Mononuclear cell (primary cell): ENCODE results near the gene CTNNA1. TPM values are rescaled to one million over a fixed set of nuclear protein-coding genes. Genes with fewer than 3 reads are reported as not detected.
"Not testable (repeated sequence)": the region's sequence is repeated elsewhere in the genome, so short reads cannot be mapped to it uniquely, and the experiment has no call there.

ENCODE experiments used
- H3K27me3 ChIP-seq: 2 replicates; pipeline ENCODE4 v1.6.0; 2011; ENCODE audit warnings: low read length, control low read depth; ENCODE audit not compliant: insufficient read depth
- H3K4me1 ChIP-seq: 2 replicates; pipeline ENCODE4 v1.5.1; 2011; ENCODE audit warnings: mild to moderate bottlenecking, low read length, control low read depth; ENCODE audit not compliant: insufficient read depth
- H3K4me3 ChIP-seq: 2 replicates; pipeline ENCODE4 v1.5.1; 2011; ENCODE audit warnings: mild to moderate bottlenecking, low read length, moderate library complexity
- H3K9me3 ChIP-seq: 2 replicates; pipeline ENCODE4 v1.5.1; 2011; ENCODE audit warnings: low read depth, mild to moderate bottlenecking, control low read depth, low read length
- total RNA-seq: library from RNA; depleted of rRNA; stranded (reverse); fragments of >200 nt; gene quantifications from one replicate; pipeline ENCODE4 v1.2.3, GENCODE V29; 2012

The CTNNA1 gene
- 67.2 TPM for total RNA-seq

DNA sequence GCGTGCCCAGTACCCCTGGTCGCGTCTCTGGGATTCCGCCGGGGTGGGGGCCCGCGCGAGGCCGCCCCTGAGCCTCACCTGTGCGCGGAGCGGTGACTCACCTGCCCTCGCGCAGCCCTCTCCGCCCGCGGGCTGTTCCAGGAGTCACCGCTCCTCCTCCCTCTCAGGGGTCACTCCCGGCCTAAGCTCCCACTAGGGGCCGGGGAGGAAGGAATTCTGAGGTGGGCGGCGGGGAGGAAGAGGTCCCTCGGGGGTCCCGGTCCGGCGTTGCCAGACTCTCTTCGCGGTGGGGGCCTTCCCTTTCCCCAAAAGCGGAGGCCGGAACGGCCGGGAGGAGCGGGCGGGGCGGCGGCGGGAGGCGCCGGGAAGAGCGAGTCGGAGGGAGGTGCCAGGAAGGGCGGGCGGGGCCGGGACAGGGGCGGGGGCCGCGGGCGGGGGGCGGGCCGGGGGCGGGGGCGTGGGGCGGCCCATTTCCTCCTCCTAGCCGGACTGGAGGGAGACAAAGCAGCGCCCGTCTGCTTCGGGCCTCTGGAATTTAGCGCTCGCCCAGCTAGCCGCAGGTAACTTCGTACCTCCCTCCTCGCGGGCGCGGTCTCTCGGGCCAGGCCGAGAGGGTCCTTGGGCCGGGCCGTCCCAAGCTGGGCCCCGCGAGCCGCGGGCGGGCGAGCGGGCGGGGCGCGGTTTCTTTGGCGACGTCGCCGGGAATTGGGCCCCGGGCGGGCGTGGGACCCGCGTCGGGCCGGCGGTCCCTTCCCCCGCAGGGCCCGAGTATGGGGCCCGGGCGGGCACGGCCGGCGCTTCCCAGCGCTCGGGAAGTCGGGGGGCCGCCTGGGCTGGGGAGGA is at the start of gene CTNNA1:
CTNNA1 (plus strand) TSS at position 475 of the 843 bp plus-strand sequence. CDS start 28,500 bp downstream, outside the sequence.
- H3K4me1 ChIP-seq: peaks cover 18% of the 10 kb centered on the region
- H3K9me3 ChIP-seq: no peaks in the 10 kb centered on the region
- H3K4me3 ChIP-seq: peak within 1 kb of the TSS; percentile 72
- peaks cover 4% of the 10 kb centered on the region for H3K27me3 ChIP-seq

DNA sequence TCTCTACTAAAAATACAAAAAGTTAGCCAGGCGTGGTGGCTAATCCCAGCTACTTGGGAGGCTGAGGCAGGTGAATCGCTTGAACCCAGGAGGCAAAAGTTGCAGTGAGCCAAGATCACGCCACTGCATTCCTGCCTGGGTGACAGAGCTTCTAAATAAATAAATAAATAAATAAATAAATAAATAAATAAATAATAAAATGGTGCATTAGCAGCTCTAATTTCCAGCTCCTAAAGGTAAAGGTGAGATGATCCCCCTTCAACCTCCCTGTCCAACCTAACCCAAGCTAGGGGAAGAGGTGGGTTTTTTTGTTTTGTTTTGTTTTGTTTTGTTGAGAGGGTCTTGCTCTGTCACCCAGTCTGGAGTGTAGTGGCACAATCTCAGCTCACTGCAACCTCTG is 49.4 kb upstream of the CTNNA1 start:
- H3K4me3 ChIP-seq, H3K9me3 ChIP-seq, H3K4me1 ChIP-seq: not testable (repeated sequence)
- H3K27me3 ChIP-seq: peaks cover 12% of the 10 kb centered on the region

DNA sequence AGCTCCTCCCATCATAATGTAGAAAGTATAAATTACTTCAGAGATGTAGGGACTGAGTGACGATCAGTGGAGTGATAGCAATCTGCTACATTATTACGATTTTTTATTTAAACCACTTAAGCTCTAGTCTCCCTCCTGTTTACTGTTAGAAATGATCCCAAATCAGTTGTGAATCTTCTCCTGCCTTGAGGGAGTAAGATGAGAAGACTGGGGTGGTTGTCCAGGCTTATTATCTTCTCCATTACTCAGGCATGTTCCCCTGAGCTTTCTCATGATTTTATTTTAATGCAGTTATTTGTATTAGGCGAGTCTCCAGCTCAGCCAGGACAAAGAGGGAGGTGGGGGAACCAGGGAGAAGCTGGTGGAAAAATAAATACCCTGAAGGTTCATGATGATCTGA is 48.2 kb upstream of the CTNNA1 start:
- Histone ChIP-seq H3K27me3 (peaks cover 12% of the 10 kb centered on the region), H3K4me1 (no peaks in the 10 kb centered on the region), H3K4me3 (no peak overlapping the region), H3K9me3 (no peaks in the 10 kb centered on the region)

DNA sequence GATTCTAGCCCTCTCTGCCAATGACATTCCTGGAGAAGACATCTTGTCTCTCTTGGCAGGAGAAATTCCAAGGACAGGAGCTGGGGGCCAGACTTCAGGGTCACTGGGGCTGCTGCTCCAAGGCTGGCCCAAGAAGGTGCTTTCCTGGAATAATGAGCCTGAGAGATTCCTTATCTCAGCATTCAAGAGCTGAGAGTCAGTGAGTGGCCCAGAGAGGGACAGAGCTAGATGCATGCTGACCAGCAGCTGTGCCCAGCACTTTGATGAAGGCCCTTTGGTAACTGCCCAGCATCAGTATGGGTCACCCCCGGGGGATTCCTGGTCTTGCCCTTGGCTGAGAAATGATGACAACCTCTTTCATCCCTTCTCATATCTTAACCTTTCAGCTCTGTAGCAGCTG is 47.7 kb upstream of the CTNNA1 start:
- Histone ChIP-seq H3K4me3 (no peak overlapping the region), H3K9me3 (no peaks in the 10 kb centered on the region), H3K4me1 (no peaks in the 10 kb centered on the region)

GRCh38 chr5:138706655-138707480 is 46.4 kb upstream of the CTNNA1 start:
- Histone ChIP-seq H3K9me3 (no peaks in the 10 kb centered on the region), H3K27me3 (peaks cover 7% of the 10 kb centered on the region)

More for the DNA sequence above, 47.7 kb upstream of the CTNNA1 start:
- peaks cover 12% of the 10 kb centered on the region for H3K27me3 ChIP-seq

DNA sequence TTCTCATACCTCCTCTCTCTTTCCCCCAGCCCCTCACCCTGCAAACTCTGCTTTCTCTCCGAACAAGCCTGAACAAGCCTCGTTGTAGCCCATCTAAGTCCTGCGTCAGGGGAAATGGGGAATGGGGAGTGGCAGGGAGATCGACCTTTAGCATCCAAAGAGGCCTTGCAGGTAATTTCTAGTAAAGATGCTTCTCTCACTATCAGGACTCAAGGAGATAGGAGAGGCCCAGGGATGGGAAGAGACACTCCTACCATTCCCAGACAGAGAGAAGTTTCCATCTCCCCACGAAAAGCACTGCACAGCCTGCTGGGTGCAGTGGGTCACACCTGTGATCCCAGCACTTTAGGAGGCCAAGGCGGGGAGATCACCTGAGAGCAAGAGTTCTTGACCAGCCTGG is 44.4 kb upstream of the CTNNA1 start:
- Histone ChIP-seq H3K4me3 (no peak overlapping the region), H3K27me3 (peaks cover 3% of the 10 kb centered on the region), H3K4me1 (no peaks in the 10 kb centered on the region), H3K9me3 (no peaks in the 10 kb centered on the region)

More at GRCh38 chr5:138706655-138707480, 46.4 kb upstream of the CTNNA1 start:
- H3K4me1 ChIP-seq: no peaks in the 10 kb centered on the region
- H3K4me3 ChIP-seq: no peak overlapping the region

- H3K9me3 ChIP-seq: no peaks in the 10 kb centered on the region
- peaks cover 3% of the 10 kb centered on the region for H3K27me3 ChIP-seq
- H3K4me3 ChIP-seq: no peak overlapping the region
- H3K4me1 ChIP-seq: no peaks in the 10 kb centered on the region
Observed at GRCh38 chr5:138709202-138709601, 44.0 kb upstream of the CTNNA1 start.

DNA sequence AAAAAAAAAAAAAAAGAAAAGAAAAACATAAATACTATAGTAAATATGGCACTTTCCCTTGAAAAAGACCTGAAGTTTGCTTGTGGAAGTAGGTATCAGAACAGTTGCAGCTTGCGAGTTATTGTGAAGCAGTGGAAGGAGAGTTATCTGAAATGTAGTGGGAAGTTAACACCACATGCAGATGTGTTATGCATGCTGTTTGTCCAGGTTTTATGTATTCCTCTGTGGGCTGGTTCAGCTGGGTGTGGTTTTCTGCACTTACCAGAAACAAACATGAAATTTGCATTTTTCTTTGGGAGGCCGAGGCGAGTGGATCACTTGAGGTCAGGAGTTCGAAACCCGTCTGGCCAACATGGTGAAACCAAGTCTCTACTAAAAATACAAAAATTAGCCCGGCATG is 42.1 kb upstream of the CTNNA1 start:
- no peak overlapping the region for H3K4me3 ChIP-seq
- no peaks in the 10 kb centered on the region for H3K4me1 ChIP-seq
- peaks cover 3% of the 10 kb centered on the region for H3K27me3 ChIP-seq
- H3K9me3 ChIP-seq: no peaks in the 10 kb centered on the region

DNA sequence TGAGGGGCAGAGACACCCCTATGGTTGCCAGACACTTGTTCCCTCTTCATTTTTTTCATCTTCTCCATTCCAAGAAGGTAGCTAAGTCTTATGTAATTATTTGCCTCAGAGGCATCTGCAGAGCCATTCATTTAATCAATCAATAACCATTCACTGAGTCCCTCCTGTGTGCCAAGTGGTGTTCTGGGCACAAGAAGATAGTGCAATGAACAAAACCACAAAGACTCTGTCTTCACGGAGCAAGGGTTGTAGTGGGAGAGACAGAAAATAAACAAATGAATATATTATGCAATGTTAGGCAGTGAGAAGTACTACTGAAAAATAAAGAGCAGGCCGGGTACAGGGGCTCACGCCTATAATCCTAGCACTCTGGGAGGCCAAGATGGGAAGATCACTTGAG is 41.4 kb upstream of the CTNNA1 start:
- H3K4me3 ChIP-seq: no peak overlapping the region
- no peaks in the 10 kb centered on the region for H3K27me3 ChIP-seq
- H3K9me3 ChIP-seq: no peaks in the 10 kb centered on the region
- no peaks in the 10 kb centered on the region for H3K4me1 ChIP-seq

GRCh38 chr5:138712324-138712723 is 40.9 kb upstream of the CTNNA1 start:
- no peaks in the 10 kb centered on the region for H3K4me1 ChIP-seq
- no peak overlapping the region for H3K4me3 ChIP-seq
- no peaks in the 10 kb centered on the region for H3K27me3 ChIP-seq
- H3K9me3 ChIP-seq: no peaks in the 10 kb centered on the region

DNA sequence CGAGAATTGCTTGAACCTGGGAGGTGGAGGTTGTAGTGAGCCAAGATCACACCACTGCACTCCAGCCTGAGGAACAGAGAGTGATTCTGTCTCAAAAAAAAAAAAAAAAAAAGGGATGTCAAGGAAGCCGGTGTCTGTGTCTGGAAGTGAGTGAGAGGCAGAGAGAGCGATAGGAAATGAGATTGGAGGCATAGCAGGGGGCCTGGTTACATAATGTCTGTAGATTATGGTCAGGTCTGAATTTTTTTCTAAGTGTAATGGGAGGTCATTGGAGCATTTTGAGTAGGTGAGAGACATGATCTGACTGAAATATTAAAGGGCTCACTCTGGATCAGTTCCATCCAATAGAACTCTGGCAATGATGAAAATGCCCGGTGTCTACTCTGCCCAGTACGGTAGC is 40.4 kb upstream of the CTNNA1 start:
- Histone ChIP-seq H3K4me3 (no peak overlapping the region), H3K4me1 (no peaks in the 10 kb centered on the region), H3K27me3 (no peaks in the 10 kb centered on the region), H3K9me3 (no peaks in the 10 kb centered on the region)

DNA sequence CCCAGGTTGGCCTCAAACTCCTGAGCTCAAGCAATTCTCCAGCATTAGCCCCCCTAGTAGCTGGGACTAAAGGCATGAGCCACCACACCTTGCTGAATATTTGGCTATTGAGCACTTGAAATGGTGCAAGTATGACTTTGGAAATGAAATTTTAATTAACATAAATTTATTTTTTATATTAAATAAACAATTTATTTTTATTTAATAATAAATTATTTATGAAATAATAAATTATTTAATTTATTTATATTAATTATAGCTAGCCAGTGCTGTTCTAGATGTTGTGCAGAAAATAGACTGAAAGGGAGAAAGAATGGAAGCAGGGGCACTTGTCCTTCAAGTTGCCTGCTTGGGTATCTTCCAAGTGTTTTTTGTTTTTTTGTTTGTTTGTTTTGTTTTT is 40.0 kb upstream of the CTNNA1 start:
- no peaks in the 10 kb centered on the region for H3K4me1 ChIP-seq
- no peak overlapping the region for H3K4me3 ChIP-seq
- no peaks in the 10 kb centered on the region for H3K9me3 ChIP-seq
- H3K27me3 ChIP-seq: no peaks in the 10 kb centered on the region

- Histone ChIP-seq H3K9me3 (no peaks in the 10 kb centered on the region), H3K4me3 (no peak overlapping the region), H3K27me3 (no peaks in the 10 kb centered on the region), H3K4me1 (no peaks in the 10 kb centered on the region)
Observed at GRCh38 chr5:138714694-138715093, 38.5 kb upstream of the CTNNA1 start.

- H3K9me3 ChIP-seq, H3K27me3 ChIP-seq, H3K4me3 ChIP-seq, H3K4me1 ChIP-seq: not testable (repeated sequence)
Observed at GRCh38 chr5:138715931-138716432, 37.2 kb upstream of the CTNNA1 start.

GRCh38 chr5:138716456-138716924 is 36.7 kb upstream of the CTNNA1 start:
- H3K4me1 ChIP-seq: no peaks in the 10 kb centered on the region
- H3K27me3 ChIP-seq: no peaks in the 10 kb centered on the region
- H3K4me3 ChIP-seq: no peak overlapping the region
- H3K9me3 ChIP-seq: no peaks in the 10 kb centered on the region
